ENCODE results near the gene ERCC6L2. TPM values are rescaled to one million over a fixed set of nuclear protein-coding genes. Genes with fewer than 3 reads are reported as not detected.

ERCC6L2 gene
- total and polyA plus RNA-seq, 10 of the 15 experiments (the other 5 are each of a cell fraction or from before 2014, with no cell fraction given), result 8.1 to 45.0 (median 22.6) TPM

GRCh38 chr9:95953986-95954385, 78.5 kb downstream of the ERCC6L2 start (continued):
- TF ChIP-seq ESRRA (IDR thresholded peaks at IDR 0.05; ENCODE audit: low read length) (peak; percentile 95; the same call in 1 of the 2 replicates), IRF4 (IDR thresholded peaks at IDR 0.05; ENCODE audit: low read depth, low read length) (peak; percentile 70; the same call in 1 of the 2 replicates), ZBTB11 (CRISPR knock-in tag; IDR thresholded peaks at IDR 0.05) (no peak), MXI1 (IDR thresholded peaks at IDR 0.05; ENCODE audit: low read depth, low read length) (no peak), RB1 (IDR thresholded peaks at IDR 0.05; ENCODE audit: borderline replicate concordance) (no peak), ZZZ3 (IDR thresholded peaks at IDR 0.05; ENCODE audit: control insufficient read depth, insufficient read length, low read depth) (no peak), NR2F1 (conservative IDR thresholded peaks at IDR 0.05) (peak; percentile 84), TAF1 (IDR thresholded peaks at IDR 0.05; ENCODE audit: borderline replicate concordance, low read depth, low read length) (no peak), POLR2AphosphoS2 (IDR thresholded peaks at IDR 0.05; ENCODE audit: low read depth, low read length) (no peak), SPI1 (IDR thresholded peaks at IDR 0.05; ENCODE audit: borderline replicate concordance, insufficient read depth, low read depth, low read length) (no peak), HSF1 (IDR thresholded peaks at IDR 0.05; ENCODE audit: low read depth, low read length) (no peak), CREM (IDR thresholded peaks at IDR 0.05; ENCODE audit: low read depth) (0 out of 2 replicates have a peak, but pooled peaks have one; percentile 13), HDGF (IDR thresholded peaks at IDR 0.05) (no peak), MTA3 (IDR thresholded peaks at IDR 0.05; ENCODE audit: borderline replicate concordance, low read length) (no peak), ZNF687 (IDR thresholded peaks at IDR 0.05) (no peak), NR2C1 (IDR thresholded peaks at IDR 0.05) (no peak), SMARCA5 (IDR thresholded peaks at IDR 0.05) (peak; percentile 67; the same call in 1 of the 2 replicates), DPF2 (IDR thresholded peaks at IDR 0.05) (peak; percentile 56; the same call in 1 of the 2 replicates), MLLT1 (IDR thresholded peaks at IDR 0.05) (no peak), TBL1XR1 (IDR thresholded peaks at IDR 0.05; ENCODE audit: low read depth, low read length) (no peak), NFXL1 (IDR thresholded peaks at IDR 0.05; ENCODE audit: borderline replicate concordance) (no peak), MAX (IDR thresholded peaks at IDR 0.05; ENCODE audit: low read depth, low read length) (no peak)

Measured in GM12878 (cell line).